ENCODE measurements around the gene MAGIX. TPM values are rescaled to one million over a fixed set of nuclear protein-coding genes. Genes with fewer than 3 reads are reported as not detected.

Gene MAGIX
- total RNA-seq, 1 donor, result 2.2 TPM

DNA sequence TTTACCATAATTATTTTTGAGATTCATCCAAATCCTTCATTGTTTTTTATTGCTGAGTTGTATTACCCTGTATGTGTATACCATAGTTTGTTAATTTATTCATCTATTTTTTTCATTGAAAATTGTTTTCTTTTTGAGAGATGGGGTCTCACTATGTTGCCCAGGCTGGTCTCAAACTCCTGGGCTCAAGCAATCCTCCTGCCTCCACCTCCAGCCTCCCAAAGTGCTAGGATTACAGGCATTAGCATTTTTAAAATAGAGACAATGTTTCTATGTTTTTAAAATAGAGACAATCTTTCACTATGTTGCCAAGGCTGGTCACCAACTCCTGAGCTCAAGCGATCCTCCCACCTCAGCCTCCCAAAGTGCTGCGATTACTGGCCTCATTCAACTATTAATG lies 1.6 kb upstream of the MAGIX start:
- H3K4me3 ChIP-seq (ENCODE audit: low read depth, low read length), result no peak overlapping the region
- TF ChIP-seq, protein P1, sequence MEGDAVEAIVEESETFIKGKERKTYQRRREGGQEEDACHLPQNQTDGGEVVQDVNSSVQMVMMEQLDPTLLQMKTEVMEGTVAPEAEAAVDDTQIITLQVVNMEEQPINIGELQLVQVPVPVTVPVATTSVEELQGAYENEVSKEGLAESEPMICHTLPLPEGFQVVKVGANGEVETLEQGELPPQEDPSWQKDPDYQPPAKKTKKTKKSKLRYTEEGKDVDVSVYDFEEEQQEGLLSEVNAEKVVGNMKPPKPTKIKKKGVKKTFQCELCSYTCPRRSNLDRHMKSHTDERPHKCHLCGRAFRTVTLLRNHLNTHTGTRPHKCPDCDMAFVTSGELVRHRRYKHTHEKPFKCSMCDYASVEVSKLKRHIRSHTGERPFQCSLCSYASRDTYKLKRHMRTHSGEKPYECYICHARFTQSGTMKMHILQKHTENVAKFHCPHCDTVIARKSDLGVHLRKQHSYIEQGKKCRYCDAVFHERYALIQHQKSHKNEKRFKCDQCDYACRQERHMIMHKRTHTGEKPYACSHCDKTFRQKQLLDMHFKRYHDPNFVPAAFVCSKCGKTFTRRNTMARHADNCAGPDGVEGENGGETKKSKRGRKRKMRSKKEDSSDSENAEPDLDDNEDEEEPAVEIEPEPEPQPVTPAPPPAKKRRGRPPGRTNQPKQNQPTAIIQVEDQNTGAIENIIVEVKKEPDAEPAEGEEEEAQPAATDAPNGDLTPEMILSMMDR (IDR thresholded peaks at IDR 0.05; ENCODE audit: insufficient read depth, low read depth, low read length), result no peak
- no peak for DNase-seq (ENCODE audit: low read depth)

DNA sequence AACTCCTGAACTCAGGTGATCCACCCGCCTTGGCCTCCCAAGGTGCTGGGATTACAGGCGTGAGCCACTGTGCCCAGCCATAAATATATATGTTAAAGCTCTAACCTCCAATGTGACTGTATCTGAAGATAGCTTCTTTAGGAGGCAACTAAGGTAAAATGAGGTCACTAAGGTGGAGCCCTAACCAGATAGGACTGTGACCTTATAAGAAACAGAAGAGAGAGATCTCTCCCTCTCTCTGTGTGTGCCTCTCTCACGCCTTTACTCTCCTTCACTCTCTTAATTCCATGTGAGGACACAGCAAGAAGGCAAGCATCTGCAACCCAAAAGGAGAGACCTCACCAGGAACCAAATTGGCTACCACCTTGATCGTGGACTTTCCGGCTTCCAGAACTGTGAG lies 926 bp upstream of the MAGIX start:
- TF ChIP-seq, protein P1 (IDR thresholded peaks at IDR 0.05; ENCODE audit: insufficient read depth, low read depth, low read length), result no peak
- DNase-seq (ENCODE audit: low read depth), result no peak
- H3K4me3 ChIP-seq (ENCODE audit: low read depth, low read length), result no peak overlapping the region

DNA sequence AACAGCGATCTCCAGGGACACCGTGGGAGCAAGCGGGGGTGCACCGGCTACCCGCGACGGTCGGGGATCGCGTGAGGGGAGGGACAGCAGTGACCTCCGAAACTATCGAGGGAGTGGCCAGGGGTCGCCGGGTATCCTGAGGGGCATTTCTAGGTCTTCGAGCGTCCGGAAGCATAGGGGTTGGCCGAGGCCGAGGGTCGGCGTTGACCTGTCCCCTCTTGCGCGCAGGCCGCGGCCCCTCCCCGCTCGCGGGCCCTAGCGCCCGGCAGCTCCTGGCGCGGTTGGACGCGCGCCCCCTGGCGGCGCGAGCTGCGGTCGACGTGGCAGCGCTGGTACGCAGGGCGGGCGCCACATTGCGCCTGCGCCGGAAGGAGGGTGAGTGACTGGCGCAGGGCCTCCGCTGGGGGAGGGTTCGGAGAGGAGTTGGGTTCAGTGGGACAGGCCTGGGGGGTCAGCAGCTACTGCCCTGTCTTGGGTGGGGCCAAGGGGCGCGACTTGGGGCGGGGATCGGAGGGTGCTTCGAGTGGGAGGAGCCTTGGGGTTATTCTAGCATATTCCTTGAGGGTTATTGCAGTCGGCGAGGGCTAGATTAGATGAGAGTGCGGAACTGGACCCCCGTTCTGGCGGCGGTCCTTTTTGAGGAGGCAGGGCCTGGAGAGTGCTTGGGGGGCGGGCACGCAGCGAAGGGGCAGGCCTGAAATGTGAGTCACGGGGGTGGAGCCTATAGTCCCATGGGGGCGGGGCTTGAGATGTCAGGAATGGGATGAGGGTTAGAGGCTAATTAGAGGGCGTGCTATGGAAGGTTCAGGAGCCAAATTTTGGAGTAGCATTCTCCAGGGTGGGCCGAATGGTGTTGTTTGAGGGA lies 1.2 kb downstream of the MAGIX start:
- DNase-seq (ENCODE audit: low read depth), result peak; percentile 86
- peak overlapping the region; percentile 44 for H3K4me3 ChIP-seq (ENCODE audit: low read depth, low read length)
- TF ChIP-seq, protein P1 (IDR thresholded peaks at IDR 0.05; ENCODE audit: insufficient read depth, low read depth, low read length), result peak; percentile 52

DNA sequence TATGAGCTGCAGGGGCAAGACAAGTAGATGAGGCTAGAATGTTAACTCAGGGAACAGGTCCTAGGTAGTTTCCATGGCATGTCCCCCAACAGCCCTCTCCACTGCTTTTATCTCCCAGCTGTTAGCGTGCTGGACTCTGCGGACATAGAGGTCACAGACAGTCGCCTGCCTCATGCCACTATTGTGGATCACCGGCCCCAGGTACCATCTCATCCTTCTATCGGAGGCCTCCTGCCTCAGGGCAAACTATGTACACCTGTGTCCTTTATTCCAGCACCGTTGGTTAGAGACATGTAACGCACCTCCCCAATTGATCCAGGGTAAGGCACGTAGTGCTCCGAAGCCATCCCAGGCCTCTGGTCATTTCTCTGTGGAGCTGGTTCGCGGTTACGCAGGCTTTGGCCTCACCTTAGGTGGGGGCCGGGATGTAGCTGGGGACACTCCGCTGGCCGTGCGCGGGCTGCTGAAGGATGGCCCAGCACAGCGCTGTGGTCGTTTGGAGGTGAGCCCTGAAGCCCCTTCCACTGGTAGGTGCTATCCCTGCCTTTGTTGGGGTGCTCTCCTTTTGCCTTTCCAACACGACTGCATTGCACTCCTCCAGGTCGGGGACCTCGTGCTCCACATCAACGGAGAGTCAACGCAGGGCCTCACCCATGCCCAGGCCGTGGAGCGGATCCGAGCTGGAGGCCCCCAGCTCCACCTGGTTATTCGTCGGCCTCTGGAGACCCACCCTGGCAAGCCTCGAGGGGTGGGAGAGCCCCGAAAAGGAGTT lies 2.2 kb downstream of the MAGIX start:
- TF ChIP-seq, protein P1 (IDR thresholded peaks at IDR 0.05; ENCODE audit: insufficient read depth, low read depth, low read length), result no peak
- no peak overlapping the region for H3K4me3 ChIP-seq (ENCODE audit: low read depth, low read length)
- no peak for DNase-seq (ENCODE audit: low read depth)

DNA sequence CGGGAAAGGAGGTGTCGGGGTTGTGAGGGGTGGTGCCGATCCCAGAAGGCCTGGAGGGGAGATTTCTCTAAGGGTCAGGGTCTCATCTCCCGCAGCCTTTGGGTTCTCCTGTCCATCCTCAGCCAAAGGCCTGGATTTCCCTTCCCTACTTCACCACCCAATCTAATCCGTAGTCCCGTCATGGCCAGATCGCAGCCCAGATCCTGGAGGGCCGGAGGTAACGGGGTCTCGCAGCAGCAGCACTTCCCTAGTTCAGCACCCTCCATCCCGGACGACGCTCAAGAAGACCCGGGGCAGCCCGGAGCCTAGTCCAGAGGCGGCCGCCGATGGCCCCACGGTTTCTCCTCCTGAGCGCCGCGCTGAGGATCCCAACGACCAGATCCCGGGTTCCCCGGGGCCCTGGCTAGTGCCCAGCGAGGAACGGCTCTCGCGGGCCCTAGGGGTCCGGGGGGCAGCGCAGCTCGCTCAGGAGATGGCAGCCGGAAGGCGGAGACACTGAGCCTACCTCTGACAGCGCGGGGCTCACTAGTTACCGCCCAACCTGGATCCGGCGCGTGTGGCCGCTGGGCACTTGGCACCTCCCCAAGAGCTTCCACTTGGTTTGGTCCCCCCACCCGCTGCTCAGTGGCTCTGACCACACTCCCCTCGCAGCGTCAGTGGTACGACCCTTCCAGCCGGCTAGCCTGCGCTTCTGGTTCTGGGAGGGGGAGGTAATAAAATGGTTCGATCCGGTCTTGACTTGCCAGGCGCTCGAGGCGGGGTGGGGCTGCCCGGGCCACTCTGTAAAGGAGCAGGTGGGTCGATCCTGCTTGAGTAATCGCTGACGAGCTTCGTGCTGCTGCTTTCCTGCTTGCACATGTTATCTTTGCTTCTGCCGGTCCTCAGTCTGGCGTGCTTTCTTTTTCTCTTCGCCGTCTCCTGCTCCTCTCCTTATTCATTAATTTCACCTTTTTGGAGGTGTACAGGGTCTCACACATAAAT lies 3.6 kb downstream of the MAGIX start:
- peak overlapping the region; percentile 34 for H3K4me3 ChIP-seq (ENCODE audit: low read depth, low read length)
- peak; percentile 79 for DNase-seq (ENCODE audit: low read depth)
- TF ChIP-seq, protein P1 (IDR thresholded peaks at IDR 0.05; ENCODE audit: insufficient read depth, low read depth, low read length), result no peak
